Cortex of kidney (tissue), 1 donor: ENCODE measurements around the gene CCDC192.

ENCODE experiments used
- DNase-seq: peaks from one replicate; lab custom pipeline; 2025; lab: John Stamatoyannopoulos, UW

CCDC192 gene

GRCh38 chr5:127885176-127885575, 182.0 kb downstream of the CCDC192 start:
- no peak for DNase-seq

DNA sequence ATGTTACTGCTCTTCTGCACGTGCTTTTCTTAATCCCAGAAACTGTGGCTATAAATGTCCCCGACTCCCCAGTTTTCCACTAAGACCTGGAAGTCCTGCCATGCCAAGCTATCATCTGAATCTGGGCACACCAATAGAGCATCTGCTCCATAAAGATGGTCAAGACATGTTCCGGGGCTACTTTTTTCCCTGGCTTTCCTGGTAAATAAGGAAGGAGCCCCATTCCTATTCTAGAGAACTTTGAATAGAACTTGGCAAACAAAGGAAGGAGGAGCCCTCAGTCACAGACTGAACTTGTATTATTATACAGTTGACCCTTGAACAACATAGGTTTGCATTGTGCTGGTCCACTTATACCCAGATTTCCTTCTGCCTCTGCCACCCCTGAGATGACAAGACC, 182.9 kb downstream of the CCDC192 start:
- DNase-seq = no peak

DNA sequence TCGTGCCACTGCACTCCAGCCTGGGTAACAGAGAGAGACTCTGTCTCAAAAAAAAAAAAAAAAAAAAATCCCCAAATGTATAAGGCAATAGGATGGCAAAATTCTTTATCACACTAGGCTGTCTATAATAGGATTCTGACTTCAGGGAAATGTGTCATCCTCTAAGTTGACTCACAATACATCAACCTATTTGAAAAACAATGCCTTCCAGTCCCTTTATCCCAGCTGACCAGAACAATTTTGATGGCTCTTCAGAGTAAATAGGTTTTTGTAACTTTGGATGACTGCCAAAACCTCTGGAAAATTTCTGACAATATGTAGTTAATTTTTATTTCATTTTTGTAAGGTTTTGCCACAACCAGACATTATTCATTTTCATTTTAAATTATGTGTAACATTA, 184.1 kb downstream of the CCDC192 start:
- DNase-seq = no peak

GRCh38 chr5:127891942-127892341, 188.8 kb downstream of the CCDC192 start:
- no peak for DNase-seq

- DNase-seq = no peak
These were observed 189.4 kb downstream of the CCDC192 start for GRCh38 chr5:127892467-127893207.

DNA sequence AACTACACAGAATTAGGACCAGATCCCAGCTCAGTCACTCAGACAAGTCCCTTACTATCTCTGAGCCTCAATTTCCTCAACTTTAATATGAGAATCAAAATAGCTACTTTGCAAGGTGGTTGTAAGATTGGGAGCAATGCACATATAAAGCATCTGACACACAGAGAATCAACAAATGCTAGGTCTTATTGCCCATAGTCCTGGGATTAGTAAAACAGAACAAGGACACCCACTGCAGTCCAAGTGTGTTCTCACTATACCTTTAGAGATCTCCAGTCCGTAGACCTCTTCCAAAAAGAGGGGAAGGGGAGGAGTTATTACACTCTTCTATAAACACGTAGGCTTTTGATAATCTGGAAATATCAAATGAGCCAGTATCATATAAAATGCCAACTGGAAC, 190.0 kb downstream of the CCDC192 start:
- DNase-seq = no peak

DNA sequence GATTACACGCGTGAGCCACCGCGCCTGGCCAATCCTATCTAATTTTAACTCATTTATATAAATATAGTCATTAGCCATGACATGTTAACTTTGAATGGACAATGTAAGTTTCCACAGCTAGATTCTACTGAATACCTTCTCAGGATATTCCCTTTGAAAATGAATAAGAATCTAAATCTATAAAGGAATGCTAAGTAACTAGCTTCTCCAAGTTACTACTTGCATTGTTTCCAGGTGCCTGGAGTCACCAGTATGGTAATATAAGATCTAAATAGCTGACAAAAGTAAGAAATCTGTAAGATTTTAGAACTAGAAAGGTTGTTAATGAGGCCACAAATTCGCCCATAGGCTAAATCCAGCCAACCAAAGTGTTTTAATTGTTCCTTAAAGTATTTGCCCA, 191.3 kb downstream of the CCDC192 start:
- no peak for DNase-seq

GRCh38 chr5:127898551-127899213, 195.5 kb downstream of the CCDC192 start:
- no peak for DNase-seq

DNA sequence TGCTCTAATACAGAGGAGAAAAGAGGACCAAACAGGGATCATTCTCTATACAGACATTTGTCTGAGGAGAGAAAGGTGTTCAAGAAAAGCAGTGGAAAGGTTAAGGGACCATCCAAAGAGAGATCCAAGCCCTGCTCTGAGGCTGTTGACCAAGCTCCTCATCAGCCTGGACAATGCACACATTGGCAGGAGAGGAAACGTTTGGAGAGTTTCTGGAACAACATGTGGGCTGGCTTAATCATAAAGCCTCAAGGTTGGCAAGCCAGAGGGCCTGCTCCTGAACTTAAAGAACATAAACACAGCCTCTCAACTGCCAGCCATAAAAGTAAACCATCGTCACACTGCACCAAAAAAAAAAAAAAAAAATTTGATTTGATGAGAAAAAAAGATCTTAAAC, 196.0 kb downstream of the CCDC192 start:
- no peak for DNase-seq

DNA sequence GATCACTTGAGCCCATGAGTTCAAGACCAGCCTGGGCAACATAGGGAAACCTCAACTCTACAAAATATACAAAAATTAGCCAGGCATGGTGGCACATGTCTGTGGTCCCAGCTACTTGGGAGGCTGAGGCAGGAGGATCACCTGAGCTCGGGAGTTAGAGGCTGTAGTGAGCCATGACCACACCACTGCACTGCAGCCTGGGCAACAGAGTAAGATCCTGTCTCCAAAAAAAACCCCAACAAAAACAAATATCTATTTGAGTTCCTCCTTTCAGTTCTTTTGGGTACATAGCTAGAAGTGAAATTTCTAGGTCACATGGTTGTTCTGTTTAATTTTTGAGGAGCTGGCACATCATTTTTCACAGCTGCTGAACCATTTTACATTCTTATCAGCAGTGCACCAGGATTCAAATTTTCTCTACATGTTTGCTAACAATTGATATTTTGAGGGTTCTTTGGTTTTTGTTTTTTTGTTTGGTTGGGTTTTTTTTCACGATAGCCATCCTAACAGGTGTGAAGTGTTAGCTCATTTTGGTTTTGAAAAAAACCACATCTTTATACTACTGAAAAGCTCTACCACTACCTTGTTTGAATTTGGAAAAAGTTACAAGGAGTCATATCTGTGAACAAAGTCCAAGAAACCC, 203.5 kb downstream of the CCDC192 start:
- DNase-seq = no peak

DNA sequence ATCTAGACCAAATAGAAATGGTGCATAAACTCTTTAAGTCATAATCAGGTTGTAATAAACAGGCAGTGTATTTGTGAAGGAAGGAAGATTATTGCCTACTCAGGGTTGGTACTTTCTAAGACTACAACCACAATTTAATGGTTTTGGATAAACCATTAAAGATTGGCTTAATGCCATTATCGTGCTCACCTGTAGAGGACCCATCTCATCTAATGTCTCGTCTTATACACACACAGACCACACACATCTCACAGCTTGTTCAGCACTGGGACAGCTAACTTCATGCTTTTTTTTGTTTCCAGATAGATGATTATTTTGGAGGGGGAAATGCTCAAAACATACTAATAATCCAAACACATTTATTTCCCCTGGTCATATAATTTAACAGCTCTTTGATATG, 204.7 kb downstream of the CCDC192 start:
- no peak for DNase-seq

GRCh38 chr5:127909066-127909465, 205.9 kb downstream of the CCDC192 start:
- no peak for DNase-seq

DNA sequence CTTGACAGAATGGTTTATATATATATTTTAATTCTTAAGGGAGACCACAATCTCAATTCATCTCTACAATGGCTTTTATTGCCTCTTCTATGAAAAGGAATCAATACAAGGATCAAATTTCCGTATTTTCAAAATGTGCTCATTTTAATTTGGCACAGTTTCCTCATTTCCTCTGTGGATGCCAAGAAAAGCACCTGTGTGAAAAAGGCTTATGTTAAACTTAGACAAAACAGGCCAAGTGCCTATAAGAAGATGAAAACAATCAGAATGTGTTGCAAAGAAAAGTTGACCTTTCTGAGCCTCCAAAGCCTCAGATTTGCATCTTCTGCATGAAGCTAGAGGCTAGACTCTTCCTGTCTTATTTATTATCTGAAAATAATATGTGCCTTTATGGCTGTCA, 206.6 kb downstream of the CCDC192 start:
- DNase-seq = no peak

DNA sequence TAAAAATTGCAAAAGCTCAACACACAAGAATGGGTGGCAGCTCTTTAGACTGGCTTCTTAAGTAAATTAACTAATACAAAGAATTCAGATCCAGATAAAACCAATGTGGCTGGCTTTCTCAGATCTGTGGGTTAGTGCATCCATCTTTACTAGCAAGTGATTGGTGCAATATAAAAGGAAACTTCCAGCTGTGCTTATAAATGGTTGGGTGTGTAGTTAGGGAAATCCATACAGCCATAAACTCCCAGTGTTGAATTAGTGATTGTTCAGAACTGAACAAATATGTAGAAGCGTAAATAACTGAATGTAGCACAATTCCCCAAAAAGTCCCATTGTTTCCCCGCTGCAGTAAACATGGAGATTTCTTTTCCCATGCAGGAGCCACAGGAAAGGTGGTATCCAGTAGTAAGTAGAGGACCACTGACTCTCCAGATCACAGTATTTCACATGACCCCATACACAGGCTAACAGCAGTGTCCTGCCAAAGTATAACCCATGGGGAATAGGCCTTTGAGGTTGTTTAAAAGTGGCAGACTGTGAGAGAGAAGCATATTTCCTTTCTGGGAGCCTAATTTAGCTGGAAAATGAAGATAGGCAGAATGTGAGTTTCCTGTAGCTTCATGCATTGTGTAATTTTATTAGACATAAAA, 207.2 kb downstream of the CCDC192 start:
- no peak for DNase-seq

DNA sequence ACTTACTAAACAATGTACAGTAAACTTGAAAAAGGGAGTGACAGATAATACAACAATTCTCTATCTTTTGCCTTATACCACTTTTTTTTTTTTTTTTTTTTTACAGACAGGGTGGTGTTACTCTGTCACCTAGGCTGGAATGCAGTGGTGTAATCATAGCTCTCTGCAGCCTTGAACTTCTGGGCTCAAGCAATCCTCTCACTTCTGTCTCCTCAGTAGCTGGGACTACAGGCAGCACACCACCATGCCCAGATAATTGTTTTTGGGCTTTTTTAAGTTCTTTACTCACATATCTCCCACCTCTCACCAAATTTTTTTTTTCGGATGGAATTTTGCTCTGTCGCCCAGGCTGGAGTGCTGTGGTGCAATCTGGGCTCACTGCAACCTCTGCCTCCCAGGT, 208.4 kb downstream of the CCDC192 start:
- no peak for DNase-seq

- no peak for DNase-seq
These were observed 209.2 kb downstream of the CCDC192 start for GRCh38 chr5:127912411-127912810.

DNA sequence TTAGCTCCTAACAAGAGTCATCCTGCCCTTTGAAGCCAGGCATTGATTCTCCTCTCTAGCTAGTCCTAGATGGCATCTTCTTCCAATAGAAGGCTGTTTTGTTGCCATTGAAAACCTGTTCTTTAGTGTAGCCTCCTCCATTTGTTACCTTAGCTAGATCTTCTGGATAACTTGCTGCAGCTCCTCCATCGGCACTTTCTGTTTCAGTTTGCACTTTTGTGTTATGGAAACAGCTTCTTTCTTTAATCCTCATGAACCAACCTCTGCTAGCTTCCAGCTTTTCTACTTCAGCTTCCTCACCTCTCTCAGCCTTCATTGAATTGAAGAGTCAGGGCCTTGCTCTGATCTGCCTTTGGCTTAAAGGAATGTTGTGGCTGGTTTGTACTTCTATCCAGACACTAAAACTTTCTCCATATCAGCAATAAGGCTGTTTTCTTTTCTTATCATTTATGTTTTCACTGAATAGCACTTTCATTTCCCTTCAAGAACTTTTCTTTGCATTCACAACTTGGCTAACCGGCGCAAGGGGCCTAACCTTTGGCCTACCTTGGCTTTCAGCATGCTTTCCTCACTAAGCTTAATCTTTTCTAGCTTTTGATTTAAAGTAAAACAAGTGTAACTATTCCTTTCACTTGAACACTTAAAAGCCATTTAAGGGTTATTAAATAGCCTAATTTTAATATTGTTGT, 213.8 kb downstream of the CCDC192 start:
- DNase-seq = no peak

DNA sequence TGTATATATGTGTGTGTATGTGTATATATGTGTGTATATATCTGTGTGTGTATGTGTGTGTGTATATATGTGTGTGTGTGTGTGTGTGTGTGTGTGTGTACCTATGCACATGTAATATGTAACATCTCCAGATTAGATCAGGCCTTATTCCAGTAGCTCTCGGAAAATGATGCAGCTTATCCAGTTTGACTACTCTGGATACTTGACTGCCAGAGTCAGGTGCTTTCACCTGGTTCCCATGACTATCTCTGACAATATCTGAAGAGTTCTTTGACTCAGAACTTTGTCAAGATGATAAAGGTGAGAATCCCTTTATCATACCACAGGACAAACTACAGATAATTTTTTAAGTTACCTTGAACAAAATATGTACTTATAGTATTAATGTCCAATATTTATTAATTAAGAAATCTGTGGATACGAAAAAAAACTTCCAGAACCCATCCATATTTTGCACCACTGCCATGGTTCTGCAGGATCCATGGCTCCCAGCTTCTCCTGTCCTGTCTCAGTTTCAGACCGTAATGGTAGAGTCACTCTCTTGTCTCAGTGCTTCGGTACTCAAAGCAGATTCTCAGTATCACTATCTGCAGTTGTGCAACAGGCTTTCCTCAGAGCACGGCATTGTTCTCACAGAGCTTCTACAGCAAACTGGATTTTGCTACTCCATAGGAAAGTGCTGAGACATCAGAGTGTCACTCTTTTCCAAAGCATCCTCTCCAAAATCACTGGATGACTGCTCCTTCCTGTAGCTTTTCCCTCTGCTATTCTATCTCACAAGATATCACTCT, 216.0 kb downstream of the CCDC192 start:
- no peak for DNase-seq

DNA sequence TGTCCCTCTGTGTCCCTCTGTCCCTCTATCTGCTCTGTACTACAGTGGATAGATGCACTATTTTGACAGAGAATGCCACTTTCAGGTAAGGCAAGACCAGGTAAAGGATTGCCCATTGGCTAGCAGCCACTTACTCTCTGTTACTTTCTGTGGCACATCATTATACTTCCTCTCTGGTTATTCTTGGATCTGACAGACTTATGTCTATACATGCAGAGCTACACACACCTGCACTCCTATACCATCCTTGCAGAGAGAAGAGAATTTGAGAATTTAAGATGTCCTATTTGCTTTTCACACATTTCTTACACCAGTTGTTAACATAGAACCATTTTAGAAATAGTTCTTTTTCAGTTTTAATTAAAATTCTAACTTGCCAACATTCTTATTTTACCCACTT, 216.6 kb downstream of the CCDC192 start:
- DNase-seq = no peak

GRCh38 chr5:127920936-127921335, 217.7 kb downstream of the CCDC192 start:
- no peak for DNase-seq

GRCh38 chr5:127922603-127923002, 219.4 kb downstream of the CCDC192 start:
- DNase-seq = no peak
